ENCODE measurements around the gene CD36.

DNA sequence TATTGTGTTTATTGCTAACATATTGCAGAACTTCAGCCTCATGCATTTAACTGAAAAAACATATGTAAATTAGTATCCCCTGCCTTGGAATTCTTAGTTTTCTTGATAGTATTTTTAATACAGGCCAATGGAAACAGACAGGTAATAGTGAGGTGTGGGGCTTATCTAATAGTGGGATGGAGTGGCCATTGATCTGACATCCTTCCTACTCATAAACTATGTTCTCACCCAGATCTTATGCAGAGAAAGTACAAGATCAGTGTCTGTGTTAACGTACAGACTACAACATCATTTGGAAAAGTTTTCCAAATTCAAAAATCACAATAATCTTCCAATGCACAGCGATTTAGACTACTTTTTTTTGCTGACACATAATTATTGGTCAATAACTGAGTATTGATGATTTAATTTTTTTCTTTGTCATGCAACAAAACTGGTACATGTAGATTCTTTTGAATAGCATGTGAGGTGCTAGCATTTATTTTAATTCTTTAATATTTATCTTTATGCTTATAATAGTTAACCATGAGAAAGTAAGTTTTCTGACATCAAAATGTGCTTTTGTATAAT, 9.7 kb downstream of the CD36 start:
- TF ChIP-seq, protein P1, sequence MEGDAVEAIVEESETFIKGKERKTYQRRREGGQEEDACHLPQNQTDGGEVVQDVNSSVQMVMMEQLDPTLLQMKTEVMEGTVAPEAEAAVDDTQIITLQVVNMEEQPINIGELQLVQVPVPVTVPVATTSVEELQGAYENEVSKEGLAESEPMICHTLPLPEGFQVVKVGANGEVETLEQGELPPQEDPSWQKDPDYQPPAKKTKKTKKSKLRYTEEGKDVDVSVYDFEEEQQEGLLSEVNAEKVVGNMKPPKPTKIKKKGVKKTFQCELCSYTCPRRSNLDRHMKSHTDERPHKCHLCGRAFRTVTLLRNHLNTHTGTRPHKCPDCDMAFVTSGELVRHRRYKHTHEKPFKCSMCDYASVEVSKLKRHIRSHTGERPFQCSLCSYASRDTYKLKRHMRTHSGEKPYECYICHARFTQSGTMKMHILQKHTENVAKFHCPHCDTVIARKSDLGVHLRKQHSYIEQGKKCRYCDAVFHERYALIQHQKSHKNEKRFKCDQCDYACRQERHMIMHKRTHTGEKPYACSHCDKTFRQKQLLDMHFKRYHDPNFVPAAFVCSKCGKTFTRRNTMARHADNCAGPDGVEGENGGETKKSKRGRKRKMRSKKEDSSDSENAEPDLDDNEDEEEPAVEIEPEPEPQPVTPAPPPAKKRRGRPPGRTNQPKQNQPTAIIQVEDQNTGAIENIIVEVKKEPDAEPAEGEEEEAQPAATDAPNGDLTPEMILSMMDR (conservative IDR thresholded peaks at IDR 0.05; ENCODE audit: low read depth, low read length) = no peak
- TF ChIP-seq EZH2 (IDR thresholded peaks at IDR 0.05; ENCODE audit: low read length, unreplicated experiment) (no peak), EZH2phosphoT487 (IDR thresholded peaks at IDR 0.05; ENCODE audit: borderline replicate concordance, low read length) (no peak)

Measured in PC-3 (cell line).